Fibroblast of gingiva (primary cell): ENCODE results near the gene FOXD4.
"Not testable (repeated sequence)": the region's sequence is repeated elsewhere in the genome, so short reads cannot be mapped to it uniquely, and the experiment has no call there.

ENCODE experiments used
- DNase-seq: peaks from one replicate; pipeline ENCODE4 v3.0.0-alpha.2; 2011; ENCODE audit warnings: low read depth

The FOXD4 gene

GRCh38 chr9:93909-94308, 24.3 kb downstream of the FOXD4 start:
- DNase-seq, result not testable (repeated sequence)

DNA sequence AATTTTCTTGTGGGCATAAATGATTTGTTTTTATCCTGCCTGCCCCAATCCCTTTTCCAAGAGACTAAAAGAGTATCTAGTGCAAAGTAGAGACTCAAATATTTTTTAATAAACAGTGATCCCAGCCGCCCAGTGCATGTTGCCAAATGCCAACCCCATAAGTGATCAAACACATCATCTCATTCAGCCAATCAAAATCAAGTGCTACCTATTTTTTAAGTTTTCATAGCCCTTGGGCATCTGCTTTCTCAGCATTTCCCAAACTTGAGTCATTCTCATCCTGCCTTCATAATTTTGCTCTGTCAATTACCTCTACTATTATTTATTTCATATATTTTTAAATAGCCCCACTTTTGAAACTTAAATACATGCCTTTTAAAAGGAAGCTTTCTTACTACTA, 27.4 kb downstream of the FOXD4 start:
- DNase-seq, result not testable (repeated sequence)

GRCh38 chr9:88396-89037, 29.7 kb downstream of the FOXD4 start:
- not testable (repeated sequence) for DNase-seq

- DNase-seq, result not testable (repeated sequence)
These were observed 30.4 kb downstream of the FOXD4 start for GRCh38 chr9:87860-88259.

- DNase-seq, result not testable (repeated sequence)
These were observed 31.1 kb downstream of the FOXD4 start for GRCh38 chr9:87105-87504.

- DNase-seq, result not testable (repeated sequence)
These were observed 31.5 kb downstream of the FOXD4 start for GRCh38 chr9:86697-87096.

DNA sequence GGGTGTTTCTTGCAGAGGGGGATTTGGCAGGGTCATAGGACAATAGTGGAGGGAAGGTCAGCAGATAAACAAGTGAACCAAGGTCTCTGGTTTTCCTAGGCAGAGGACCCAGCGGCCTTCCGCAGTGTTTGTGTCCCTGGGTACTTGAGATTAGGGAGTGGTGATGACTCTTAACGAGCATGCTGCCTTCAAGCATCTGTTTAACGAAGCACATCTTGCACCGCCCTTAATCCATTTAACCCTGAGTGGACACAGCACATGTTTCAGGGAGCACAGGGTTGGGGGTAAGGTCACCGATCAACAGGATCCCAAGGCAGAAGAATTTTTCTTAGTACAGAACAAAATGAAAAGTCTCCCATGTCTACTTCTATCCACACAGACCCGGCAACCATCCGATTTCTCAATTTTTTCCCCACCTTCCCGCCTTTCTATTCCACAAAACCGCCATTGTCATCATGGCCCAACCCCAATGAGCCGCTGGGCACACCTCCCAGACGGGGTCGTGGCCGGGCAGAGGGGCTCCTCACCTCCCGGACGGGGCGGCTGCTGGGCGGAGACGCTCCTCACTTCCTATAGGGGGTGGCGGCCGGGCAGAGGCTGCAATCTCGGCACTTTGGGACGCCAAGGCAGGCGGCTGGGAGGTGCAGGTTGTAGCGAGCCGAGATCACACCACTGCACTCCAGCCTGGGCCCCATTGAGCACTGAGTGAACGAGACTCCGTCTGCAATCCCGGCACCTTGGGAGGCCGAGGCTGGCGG, 35.1 kb downstream of the FOXD4 start:
- DNase-seq, result not testable (repeated sequence)

GRCh38 chr9:78333-78732, 39.9 kb downstream of the FOXD4 start:
- not testable (repeated sequence) for DNase-seq

GRCh38 chr9:76389-76788, 41.8 kb downstream of the FOXD4 start:
- DNase-seq, result not testable (repeated sequence)

DNA sequence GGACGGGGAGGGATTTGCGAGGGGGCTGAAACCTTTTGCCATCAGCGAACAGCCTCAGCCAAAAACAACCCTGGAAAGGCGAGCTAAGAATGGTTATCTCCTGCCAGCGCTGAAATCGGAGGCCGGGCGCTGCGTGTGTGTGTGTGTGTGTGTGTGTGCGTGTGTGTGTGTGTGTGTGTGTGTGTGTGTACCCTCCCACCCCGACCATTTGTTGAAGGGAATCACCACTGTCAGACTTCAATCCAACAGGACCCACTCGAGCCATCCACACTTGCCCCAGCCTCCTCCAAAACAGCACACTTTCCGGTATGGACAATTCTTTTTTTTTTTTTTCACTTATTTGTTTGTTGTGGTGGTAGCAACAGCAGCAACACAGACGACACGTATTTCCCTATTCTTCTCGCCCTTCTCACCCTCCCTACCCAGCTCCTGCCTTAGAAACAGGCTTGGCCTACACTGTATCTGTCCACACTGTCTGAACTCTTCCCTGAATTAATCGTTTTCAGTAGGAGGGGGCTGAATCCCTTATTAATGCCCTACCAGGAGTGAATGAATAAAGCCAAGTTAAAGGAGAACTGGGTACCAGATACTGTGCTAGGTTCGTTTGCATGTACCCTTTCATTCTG, 44.2 kb downstream of the FOXD4 start:
- DNase-seq, result not testable (repeated sequence)

DNA sequence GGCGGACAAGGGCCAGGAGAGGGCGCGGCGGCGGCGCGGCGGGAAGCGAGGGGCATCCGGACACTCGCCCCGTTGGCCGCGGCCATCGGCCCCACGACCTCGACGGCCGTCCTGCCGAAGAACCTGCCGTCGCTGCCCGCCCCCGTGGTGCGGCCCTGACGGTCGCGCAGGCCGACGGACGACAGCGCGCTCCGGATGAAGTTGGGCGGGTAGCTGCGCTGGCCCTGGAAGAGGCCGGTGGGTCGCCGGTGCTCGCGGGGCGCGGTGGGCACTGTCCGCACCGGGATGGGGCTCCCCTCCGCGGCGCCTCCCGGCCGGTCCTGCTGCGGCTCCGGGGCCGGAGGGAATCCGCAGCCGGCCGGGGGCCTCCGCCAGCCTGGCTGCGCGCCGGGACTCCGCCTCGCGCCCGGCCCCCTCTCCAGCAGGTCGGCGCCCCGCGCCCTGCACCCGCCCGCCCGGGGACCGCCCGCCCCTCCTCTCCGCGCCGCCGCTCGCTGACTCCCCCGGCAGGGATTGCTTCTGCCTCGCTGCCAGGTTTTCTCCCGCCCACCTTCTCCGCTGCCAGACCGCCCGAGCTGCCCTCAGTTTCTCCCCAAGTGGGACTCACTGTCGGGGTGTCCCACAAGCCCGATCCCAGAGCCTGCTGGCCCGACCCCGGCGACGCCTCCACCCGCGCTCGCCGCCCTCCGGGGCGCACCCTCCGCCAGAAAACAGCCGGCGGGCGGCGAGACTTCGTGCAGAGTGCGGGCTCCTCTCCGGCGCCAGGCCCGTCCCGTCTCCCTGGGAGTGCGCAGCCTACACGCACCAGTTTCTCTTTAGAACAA, 44.9 kb downstream of the FOXD4 start:
- peak; percentile 34 for DNase-seq
